ENCODE measurements around the gene RPS21. TPM values are rescaled to one million over a fixed set of nuclear protein-coding genes. Genes with fewer than 3 reads are reported as not detected.

The RPS21 gene
- total RNA-seq, 1 donor from 2014 or later, result 5,743 TPM

GRCh38 chr20:62428002-62428372, 41.1 kb downstream of the RPS21 start:
- Histone ChIP-seq H3K4me3 (ENCODE audit: low read depth, low read length) (no peak overlapping the region), H3K36me3 (ENCODE audit: control insufficient read depth, insufficient read depth, low read length) (no peaks in the 10 kb centered on the region), H3K27me3 (ENCODE audit: control insufficient read depth, insufficient read depth, low read length) (peaks cover 71% of the 10 kb centered on the region)
- DNase-seq (ENCODE audit: low read depth), result no peak
- no peak for TF ChIP-seq CTCF (IDR thresholded peaks at IDR 0.05; ENCODE audit: insufficient read depth, low read length, poor library complexity, severe bottlenecking)

- H3K36me3 ChIP-seq (ENCODE audit: control insufficient read depth, insufficient read depth, low read length), result no peaks in the 10 kb centered on the region
- TF ChIP-seq CTCF (IDR thresholded peaks at IDR 0.05; ENCODE audit: insufficient read depth, low read length, poor library complexity, severe bottlenecking), result no peak
- no peak overlapping the region for H3K4me3 ChIP-seq (ENCODE audit: low read depth, low read length)
- DNase-seq (ENCODE audit: low read depth), result no peak
- peaks cover 71% of the 10 kb centered on the region for H3K27me3 ChIP-seq (ENCODE audit: control insufficient read depth, insufficient read depth, low read length)
Observed at GRCh38 chr20:62428396-62429295, 41.7 kb downstream of the RPS21 start.

- no peaks in the 10 kb centered on the region for H3K36me3 ChIP-seq (ENCODE audit: control insufficient read depth, insufficient read depth, low read length)
- H3K27me3 ChIP-seq (ENCODE audit: control insufficient read depth, insufficient read depth, low read length), result peaks cover 72% of the 10 kb centered on the region
- no peak for TF ChIP-seq CTCF (IDR thresholded peaks at IDR 0.05; ENCODE audit: insufficient read depth, low read length, poor library complexity, severe bottlenecking)
- DNase-seq (ENCODE audit: low read depth), result no peak
- H3K4me3 ChIP-seq (ENCODE audit: low read depth, low read length), result no peak overlapping the region
Observed at GRCh38 chr20:62429455-62430310, 42.8 kb downstream of the RPS21 start.

GRCh38 chr20:62430311-62430853, 43.5 kb downstream of the RPS21 start:
- Histone ChIP-seq H3K36me3 (ENCODE audit: control insufficient read depth, insufficient read depth, low read length) (no peaks in the 10 kb centered on the region), H3K27me3 (ENCODE audit: control insufficient read depth, insufficient read depth, low read length) (peaks cover 72% of the 10 kb centered on the region), H3K4me3 (ENCODE audit: low read depth, low read length) (no peak overlapping the region)
- no peak for DNase-seq (ENCODE audit: low read depth)
- no peak for TF ChIP-seq CTCF (IDR thresholded peaks at IDR 0.05; ENCODE audit: insufficient read depth, low read length, poor library complexity, severe bottlenecking)

GRCh38 chr20:62430866-62431447, 44.1 kb downstream of the RPS21 start:
- no peak for TF ChIP-seq CTCF (IDR thresholded peaks at IDR 0.05; ENCODE audit: insufficient read depth, low read length, poor library complexity, severe bottlenecking)
- H3K4me3 ChIP-seq (ENCODE audit: low read depth, low read length), result no peak overlapping the region
- no peaks in the 10 kb centered on the region for H3K36me3 ChIP-seq (ENCODE audit: control insufficient read depth, insufficient read depth, low read length)
- peaks cover 66% of the 10 kb centered on the region for H3K27me3 ChIP-seq (ENCODE audit: control insufficient read depth, insufficient read depth, low read length)
- DNase-seq (ENCODE audit: low read depth), result no peak

All from kidney epithelial cell (primary cell).